Right lung (tissue), 5 donors: Measurements from ENCODE around the gene PCLAF. TPM values are rescaled to one million over a fixed set of nuclear protein-coding genes. Genes with fewer than 3 reads are reported as not detected.
"Not testable (repeated sequence)": the region's sequence is repeated elsewhere in the genome, so short reads cannot be mapped to it uniquely, and the experiment has no call there.

Experiments used
- DNase-seq, 2 donors: peaks; one replicate each; pipeline ENCODE4 v3.0.0-alpha.2; 2013
- polyA plus RNA-seq, 5 donors: library from polyadenylated mRNA; unstranded; fragments of 120-200 nt; gene quantifications; one replicate each; pipeline versions ENCODE4 v1.2.1 to v1.2.3, GENCODE V29; 2013; ENCODE audit warnings: inconsistent platforms in 1 of 5, low replicate concordance in 1 of 5; ENCODE audit not compliant: insufficient read length in 5 of 5, insufficient read depth in 1 of 5

PCLAF gene
- polyA plus RNA-seq, 5 donors, result 25.5 to 93.4 (median 47.3) TPM

DNA sequence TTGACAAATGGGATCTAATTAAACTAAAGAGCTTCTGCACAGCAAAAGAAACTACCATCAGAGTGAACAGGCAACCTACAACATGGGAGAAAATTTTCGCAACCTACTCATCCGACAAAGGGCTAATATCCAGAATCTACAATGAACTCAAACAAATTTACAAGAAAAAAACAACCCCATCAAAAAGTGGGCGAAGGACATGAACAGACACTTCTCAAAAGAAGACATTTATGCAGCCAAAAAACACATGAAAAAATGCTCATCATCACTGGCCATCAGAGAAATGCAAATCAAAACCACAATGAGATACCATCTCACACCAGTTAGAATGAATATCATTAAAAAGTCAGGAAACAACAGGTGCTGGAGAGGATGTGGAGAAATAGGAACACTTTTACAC is 49.6 kb downstream of the PCLAF start:
- DNase-seq, result not testable (repeated sequence)

DNA sequence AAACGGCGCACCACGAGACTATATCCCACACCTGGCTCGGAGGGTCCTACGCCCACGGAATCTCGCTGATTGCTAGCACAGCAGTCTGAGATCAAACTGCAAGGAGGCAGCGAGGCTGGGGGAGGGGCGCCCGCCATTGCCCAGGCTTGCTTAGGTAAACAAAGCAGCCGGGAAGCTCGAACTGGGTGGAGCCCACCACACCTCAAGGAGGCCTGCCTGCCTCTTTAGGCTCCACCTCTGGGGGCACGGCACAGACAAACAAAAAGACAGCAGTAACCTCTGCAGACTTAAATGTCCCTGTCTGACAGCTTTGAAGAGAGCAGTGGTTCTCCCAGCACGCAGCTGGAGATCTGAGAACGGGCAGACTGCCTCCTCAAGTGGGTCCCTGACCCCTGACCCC is 54.3 kb downstream of the PCLAF start:
- DNase-seq, result not testable (repeated sequence)

GRCh38 chr15:64326458-64326857 is 54.8 kb downstream of the PCLAF start:
- DNase-seq, result not testable (repeated sequence)

DNA sequence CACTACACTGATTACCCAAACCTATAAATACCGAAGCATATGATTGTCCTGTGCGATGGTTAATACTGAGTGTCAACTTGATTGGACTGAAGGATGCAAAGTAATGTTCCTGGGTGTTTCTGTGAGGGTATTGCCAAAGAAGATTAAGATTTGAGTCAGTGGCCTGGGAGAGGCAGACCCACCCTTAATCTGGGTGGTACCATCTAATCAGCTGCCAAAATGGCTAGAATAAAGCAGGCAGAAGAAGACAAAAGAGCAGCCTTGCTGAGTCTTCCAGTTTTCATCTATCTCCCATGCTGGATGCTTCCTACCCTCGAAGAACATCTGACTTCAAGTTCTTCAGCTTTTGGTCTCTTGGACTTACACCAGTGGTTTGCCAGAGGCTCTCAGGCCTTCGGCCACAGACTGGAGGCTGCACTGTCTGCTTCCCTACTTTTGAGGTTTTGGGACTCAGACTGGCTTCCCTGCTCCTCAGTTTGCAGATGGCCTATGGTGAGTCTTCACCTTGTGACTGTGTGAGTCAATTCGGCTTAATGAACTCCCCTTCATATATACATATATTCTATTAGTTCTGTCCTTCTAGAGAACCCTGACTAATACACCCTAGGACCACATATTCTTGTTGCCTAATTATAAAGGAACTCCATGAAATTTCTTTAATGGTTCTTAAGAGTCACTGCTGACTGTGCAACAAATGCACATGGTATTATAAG is 56.9 kb downstream of the PCLAF start:
- DNase-seq, result no peak

- DNase-seq, result no peak
Observed at GRCh38 chr15:64315216-64315615, 66.0 kb downstream of the PCLAF start.

GRCh38 chr15:64314456-64314855 is 66.8 kb downstream of the PCLAF start:
- no peak for DNase-seq

Other genes with a start within 250 kb of the PCLAF start
- 1 to 10 TPM; 1.9 to 3.1 (median 2.8) TPM for gene SNX22, start 229.7 kb downstream of the PCLAF start, polyA plus RNA-seq
- 100 to 1,000 TPM; 475 to 712 (median 538) TPM for gene PPIB, start 218.4 kb downstream of the PCLAF start, polyA plus RNA-seq
- 10 to 100 TPM; 12.2 to 20.3 (median 18.1) TPM for gene CSNK1G1, start 25.3 kb downstream of the PCLAF start, polyA plus RNA-seq
- 10 to 100 TPM; 36.1 to 44.2 (median 41.6) TPM for gene TRIP4, start 6.4 kb upstream of the PCLAF start, polyA plus RNA-seq
- gene ZNF609, start 79.1 kb upstream of the PCLAF start, polyA plus RNA-seq, result 10 to 100 TPM; 29.8 to 37.7 (median 36.1) TPM